Astrocyte of the hippocampus (primary cell): ENCODE measurements around the gene CDH4.

Experiments used
- DNase-seq: peaks from one replicate; pipeline ENCODE4 v3.0.0; 2011; ENCODE audit warnings: low read depth, low spot score

Gene CDH4

DNA sequence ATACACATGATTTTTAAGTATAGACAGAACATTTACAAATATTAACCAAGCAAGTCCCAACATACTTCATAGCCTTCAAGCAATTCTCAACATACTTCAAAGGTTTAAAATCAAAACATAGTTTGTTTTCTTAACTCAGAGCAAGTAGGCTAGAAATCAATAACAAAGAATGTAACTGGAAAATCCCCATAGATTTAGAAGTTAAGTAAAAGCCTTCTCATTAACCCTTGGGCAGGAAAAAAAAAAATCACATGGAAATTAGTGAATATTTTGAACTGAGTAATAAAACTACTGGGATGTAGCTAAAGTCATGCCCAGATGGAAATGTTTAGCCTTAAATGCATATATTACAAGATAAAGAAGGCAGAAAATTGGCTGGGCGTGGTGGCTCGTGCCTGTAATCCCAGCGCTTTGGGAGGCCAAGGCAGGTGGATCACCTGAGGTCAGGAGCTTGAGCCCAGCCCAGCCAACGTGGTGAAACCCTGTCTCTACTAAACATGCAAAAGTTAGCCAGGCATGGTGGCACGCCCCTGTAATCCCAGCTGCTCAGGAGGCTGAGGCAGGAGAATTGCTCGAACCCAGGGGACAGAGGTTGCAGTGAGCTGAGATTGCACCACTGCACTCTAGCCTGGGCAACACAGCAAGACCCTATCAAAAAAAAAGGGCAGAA lies 497.5 kb downstream of the CDH4 start:
- peak; percentile 39 for DNase-seq

DNA sequence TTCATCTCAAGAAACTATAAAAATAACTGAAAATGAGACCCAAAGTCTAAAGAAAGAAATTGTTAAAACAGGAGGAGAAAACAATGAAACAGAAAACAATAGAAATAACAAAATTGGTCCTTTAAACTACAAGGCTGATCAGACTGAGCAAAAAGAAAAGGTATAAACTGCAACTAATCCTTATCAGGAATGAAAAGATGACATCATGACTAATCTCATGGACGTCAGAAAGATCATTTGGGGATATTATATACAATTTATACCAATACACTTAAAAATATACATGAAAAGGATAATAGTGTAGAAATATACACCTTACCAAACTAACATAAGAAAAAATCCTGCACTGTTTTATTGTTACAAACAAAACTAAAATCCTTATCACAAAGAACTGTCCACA lies 498.0 kb downstream of the CDH4 start:
- DNase-seq, result no peak

DNA sequence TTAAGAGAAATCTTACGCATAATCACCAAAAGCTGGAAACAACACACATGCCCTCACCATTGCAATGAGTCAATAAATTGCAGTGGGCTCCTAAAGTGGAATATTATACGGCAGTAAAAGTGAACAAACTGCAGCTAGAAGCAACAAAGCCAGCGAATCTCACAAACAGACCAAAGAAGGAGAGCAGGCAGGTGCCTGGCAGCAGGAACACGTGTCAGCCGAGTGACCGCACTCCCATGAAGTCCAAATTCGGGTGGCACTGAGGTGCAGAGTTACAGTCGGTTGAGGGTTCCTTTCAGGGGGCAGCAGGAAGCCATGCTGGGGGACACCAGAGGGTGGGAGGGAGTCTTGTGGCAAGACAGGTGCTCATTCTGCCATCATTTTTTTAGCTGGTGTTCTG lies 500.5 kb downstream of the CDH4 start:
- DNase-seq, result no peak

DNA sequence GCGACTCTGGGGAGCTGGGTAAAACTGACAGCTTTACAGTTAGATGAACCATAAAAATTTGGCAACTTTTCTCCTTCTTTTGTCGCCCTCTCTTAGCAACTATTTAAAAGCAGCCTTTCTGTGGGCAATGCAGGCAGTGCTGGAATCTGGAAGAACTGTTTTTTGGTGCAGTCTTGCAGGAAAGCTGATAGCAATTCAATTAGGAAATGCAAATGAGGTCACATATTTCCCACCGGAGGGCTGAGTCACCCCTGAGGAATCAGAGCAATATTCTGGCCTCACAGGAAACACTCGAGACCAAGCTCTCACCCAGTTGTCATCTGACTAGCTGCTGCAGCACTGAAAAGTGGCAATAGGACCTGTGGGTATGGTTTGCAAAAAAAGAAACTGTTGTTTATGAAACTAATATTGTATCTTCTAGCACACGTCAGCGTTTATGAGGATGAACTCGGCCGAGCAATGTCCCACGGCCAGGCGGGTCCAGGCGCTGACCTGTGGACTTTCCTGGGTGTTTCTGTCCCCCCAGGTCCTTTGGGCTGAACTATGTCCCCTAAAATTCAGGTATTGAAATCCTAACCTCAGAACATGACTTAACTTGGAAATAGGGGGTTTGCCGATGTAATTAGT lies 501.4 kb downstream of the CDH4 start:
- DNase-seq, result peak; percentile 96

DNA sequence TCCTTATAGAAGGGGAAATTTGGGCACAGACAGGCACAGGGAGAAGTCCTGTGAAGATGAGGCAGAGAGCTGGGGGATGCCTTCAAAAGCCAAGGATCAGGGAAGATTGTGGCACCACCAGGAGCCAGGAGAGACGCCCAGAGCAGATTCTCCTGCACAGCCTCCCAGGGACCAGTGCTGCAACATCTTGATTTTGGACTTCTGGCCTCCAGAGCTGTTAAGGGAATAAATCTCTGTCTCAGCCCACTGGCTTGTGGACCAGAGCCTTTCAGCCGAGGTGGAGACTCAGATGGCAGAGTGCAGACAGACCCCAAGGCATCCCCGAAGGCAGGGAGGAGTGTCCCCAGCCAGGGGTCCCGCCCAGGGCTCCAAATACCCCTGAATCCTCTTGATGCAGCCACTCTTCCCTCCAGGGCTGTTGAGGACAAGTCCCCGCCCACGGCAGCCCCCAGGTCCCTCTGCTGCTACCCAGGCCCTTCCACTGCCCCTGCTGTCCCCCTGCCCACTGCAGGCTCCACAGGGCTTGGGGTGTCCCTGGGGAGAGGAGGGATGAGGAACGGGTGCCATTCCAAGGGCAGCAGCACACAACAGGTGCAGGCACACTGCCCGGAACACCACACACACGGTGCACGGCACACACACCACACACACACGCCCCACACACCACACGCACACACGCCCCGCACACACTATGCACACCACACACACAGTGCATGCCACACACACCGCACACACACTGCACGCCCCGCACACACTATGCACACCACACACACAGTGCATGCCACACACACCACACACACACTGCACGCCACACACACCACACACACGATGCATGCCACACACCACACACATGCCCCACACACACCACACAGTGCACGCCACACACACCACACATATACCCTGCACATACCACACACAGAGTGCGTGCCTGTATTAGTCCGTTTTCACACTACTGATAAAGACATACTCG lies 502.2 kb downstream of the CDH4 start:
- DNase-seq, result no peak

DNA sequence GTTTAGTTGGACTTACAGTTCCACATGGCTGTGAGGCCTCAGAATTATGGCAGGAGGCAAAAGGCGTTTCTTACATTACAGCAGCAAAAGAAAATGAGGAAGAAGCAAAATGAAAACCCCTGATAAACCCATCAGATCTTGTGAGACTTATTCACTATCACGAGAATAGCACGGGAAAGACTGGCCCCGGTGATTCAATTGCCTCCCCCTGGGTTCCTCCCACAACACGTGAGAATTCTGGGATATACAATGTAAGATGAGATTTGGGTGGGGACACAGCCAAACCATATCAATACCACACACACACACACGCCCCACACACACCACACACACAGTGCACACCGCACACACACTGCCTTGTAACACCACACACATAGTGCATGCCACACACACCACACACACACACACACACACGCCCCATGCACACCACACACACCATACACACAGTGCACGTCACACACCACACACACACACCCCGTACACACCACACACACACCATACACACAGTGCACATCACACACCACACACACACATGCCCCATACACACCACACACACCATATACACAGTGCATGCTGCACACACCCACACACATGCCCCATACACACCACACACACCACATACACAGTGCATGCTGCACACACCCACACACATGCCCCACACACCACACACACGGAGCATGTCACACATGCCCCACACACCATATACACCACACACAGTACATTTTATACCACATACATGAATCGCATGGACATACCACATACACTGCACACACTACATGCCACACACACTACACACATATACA lies 503.1 kb downstream of the CDH4 start:
- no peak for DNase-seq

DNA sequence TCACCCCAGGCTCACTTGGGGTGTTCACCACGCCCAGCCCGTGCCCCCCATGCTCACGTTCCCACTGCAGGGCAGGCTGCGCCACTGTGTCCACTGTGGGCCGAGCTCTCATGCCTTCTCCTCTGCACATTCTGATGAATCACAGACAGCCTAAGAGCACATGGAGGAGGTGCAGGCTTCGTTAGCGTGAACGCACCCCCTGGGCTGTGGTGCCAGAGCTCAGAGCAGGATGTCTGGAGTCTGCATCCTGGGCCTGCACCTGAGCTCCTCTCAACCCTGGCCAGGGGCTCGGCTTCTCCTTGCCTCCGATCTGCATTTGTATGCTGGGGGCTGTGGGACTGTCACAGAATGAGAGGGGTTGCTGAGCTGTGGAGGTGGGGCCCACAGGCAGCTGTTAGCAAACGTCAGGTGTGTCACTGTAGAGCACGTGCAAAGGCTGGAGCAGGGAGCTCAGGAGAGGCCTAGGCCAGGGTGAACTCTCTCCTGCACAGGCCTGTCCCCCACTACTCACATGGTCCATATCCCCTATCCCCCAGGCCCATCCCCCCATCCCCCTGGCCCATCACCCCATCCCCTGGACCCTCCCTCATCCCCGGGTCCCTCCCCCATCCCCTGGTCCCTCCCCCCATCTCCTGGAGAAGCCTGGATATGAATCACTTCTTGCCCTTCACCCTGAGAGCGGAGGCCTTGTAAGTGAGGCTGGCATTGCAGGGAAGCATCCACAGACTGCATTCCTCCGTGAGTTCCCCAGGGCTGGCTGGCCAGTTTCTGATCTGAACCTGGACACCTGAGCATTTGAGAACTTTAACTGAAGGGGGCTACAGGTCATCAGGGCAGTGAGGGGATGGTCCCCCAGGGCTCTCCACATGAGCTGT lies 504.1 kb downstream of the CDH4 start:
- peak; percentile 46 for DNase-seq

DNA sequence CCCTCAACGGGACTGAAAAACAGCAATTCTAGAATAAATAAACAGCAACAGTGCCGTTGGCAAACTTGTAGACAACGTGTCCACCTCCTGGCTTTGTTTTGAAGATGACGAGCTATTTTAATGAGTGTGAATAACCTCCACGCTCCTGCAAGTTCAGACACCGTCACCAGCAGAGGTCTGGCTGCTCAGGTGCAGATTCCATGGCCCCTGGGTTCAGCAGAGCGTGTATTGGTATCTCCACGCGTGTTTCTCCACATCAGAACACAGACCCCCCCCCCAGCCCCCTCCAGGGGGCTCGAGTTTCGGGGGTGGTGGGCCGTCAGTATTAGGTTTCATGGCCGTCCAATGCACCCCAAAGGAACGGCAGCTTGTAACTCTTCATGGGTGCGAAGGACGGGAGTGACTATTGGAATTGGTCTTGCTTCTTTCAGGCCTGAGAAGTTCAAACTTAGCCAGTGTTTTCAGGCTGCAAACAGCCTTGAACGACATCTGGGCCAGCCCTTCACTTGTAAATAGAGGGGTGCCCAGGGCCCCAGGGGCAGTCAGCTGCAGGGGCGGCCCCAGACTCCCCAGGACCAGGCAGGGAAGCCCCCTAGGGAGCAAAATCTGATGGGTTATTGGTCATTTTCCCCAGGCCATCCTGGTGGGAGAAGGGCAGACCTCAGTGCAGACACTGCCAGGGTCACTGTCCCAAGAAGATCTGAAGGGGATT lies 505.1 kb downstream of the CDH4 start:
- no peak for DNase-seq

DNA sequence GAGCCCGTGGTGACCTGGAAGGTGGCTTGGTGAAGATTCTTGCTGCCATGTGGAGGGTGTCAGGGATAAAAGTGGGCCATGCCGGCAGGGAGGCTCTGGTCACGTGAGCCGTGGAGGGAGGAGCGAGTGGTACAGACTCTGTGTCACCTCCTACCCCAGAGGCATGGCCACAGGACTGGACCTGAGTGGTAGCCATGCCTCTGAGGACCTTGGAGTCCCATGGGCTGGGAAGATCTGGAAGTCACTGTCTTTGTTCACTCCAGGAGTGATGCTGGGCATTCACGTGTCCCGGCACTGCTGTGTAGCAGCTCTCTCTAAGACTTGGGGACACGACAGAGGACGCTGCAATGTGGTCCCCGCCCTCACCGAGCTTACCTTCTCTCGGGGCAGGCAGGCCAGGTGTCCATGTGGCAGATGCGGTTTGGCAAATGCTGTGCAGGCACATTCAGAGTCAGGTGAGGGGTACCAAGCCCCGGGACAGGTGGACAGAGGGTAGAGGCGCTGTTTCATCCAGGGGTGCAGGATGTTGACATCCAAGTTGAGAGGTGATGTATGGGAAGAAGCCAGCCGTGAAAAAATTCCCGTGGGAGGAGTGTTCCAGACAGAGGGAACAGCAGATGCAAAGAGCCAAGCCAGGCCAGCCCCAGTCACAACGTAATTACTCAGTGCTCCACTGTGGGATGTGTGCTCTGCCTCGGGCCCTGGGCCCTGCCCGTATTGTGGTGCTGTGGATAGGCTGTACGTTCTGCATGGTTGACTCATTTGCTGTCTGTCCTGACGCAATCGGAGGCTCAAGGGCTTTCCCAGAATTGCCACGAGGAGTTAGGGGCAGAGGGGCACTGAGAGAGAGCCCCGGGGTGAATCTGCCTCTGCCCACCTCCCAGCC lies 505.9 kb downstream of the CDH4 start:
- peak; percentile 69 for DNase-seq

DNA sequence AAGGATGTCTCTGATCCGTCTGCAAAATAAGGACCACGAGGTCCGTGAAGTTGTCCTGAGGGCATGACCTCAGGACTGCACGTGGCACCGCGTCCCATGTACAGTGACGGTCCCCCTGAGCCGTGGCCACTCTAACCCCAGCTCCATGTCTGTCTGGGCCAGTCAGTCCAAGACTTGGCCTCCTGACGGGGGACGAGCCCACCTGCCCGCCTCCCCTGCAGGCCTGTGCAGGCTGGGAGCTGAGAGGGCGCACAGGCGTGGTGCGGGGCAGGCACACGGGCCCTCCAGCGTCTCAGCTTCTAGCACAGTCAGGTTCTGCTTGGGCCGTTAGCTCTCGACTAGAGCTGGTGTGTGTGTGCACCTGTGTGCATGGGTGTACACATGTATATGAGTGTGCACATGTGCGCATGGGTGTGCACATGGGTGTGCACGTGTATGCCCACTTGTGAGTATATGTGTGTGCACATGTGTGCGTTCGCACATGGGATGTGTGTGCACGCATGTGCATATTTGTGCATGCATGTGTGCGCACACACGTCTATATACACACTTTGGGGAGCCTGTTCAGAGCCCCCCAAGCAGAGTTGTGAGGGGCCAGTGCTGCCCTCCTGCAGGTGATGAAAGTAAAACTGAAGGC lies 506.6 kb downstream of the CDH4 start:
- DNase-seq, result no peak

DNA sequence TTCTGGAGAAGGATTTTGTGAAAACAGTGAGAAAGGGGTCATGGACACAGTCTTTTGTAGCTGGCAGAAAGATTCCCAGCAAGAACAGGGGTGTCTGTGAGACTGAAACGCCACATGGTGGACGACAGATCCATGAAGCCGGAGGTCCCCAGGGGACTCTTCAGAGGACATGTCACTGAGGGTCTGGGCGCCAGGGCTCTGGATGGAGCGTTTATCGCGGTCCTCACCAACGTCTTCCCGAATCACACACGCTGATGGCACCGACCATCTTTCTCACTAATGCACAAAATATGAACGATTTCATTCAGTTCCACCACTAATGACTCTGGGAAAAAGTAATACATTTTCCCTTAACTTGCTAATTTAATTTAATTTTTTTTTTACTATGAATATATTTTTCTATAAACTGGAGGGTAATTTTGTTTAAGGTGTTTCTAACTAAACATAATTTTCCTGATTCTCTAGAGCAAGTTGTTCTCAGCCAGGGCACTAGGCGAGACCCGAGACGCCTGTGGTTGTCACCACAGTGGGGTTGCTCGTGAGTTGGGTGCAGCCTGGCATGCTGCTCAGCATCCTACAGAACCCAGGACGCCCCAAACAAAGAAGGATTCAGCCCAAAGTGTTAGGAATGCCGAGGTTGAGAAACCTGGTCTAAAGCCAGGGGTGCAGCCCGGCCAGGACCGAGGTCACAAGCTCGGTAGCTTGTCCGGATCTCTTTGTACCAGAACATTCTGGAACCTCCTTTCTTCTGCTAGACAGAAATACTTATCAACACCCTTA lies 507.4 kb downstream of the CDH4 start:
- DNase-seq, result no peak

DNA sequence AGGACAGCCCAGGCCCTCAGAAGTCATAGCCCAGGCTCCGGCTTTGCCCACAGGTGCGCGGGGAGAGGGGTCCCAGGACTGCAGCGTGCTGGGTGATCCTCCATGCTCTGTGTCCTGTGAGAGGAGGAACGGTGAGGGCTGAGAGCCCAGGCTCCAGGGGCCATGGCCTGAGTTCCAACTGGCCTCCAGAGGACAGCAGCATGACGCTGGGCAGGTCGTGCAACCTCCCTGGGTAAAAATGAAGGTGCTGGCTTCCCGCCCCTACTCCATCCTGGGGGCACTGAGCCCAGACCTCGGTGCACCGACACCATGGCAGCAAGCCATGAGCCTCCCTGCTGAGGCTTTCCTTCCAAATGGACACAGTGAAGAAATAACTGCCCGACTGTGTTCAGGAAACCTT lies 508.3 kb downstream of the CDH4 start:
- peak; percentile 29 for DNase-seq

DNA sequence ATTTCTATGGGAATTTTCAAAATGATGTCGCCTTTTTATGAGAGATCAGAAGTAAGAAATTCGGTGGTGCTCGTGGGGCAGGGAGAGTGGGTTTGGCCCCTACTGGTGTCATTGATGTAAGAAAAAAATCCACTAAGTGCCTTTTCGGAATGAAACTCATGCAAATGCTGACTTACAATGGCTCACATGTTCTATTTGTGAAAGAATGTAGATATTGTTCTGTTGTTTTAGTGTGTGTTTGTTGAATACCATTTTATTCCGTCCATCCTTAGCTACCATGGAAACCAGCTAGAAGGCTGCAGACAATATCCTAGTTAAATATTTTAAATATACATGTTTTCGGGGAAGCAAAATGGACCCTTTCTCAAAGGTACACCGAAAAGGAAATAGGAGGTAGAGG lies 508.7 kb downstream of the CDH4 start:
- no peak for DNase-seq

DNA sequence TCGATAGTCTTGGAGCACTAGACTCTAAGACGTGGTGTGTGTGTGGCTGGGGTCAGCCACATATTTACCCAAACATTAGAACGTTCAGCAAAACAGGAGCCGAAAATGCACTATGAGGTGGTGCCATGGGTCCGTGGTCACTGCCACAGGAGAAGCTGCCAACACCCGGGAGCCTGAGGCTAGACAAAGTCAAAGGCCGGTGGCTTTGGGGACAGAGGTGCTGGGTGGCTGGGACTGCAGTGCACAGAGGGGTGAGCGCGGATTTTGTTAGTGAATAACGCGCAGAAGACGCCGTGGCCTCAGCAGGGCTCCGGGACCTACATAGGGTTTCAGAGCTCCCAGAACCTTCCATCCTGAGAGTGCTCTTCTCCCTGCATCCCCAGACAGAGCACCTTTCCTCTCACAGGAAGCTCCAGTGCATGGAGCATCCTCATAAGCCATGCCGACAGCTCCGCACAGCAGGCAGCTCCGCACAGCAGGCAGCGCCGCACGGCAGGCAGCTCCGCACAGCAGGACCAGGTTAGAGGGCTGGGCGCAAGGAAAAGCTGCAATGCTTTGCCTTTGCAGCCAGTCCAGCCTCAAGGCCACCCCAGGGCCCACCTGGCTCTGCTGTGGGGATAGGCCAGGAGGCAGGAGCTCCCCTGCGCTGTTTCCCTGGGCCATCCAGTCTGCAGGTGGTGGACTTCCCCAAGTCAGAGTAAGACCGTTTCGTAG lies 509.5 kb downstream of the CDH4 start:
- no peak for DNase-seq

DNA sequence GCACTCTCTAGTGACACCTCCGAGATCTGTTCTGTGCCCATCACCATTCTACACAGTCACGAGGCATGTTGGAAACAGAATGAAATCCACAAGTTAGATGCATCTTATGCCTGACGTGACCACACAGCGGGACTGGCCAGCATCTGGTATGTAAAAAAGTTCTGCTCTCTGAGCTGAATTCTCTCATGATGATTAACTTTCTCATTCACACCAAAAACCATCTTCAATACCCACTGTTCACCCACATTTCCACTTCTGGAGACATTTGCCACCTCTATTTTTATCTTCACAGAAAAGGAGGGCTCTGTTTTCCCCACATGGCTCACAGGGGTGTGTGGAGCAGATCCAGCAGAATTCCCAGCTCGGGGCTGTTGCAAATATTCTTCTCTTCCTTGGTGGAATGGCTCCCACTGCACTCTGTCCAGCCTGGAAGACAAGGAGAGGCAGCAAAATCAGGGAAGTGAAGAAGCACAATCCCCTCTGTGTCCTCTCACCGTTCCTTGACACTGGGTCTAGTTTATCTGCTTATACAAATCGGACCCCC lies 510.2 kb downstream of the CDH4 start:
- DNase-seq, result no peak

DNA sequence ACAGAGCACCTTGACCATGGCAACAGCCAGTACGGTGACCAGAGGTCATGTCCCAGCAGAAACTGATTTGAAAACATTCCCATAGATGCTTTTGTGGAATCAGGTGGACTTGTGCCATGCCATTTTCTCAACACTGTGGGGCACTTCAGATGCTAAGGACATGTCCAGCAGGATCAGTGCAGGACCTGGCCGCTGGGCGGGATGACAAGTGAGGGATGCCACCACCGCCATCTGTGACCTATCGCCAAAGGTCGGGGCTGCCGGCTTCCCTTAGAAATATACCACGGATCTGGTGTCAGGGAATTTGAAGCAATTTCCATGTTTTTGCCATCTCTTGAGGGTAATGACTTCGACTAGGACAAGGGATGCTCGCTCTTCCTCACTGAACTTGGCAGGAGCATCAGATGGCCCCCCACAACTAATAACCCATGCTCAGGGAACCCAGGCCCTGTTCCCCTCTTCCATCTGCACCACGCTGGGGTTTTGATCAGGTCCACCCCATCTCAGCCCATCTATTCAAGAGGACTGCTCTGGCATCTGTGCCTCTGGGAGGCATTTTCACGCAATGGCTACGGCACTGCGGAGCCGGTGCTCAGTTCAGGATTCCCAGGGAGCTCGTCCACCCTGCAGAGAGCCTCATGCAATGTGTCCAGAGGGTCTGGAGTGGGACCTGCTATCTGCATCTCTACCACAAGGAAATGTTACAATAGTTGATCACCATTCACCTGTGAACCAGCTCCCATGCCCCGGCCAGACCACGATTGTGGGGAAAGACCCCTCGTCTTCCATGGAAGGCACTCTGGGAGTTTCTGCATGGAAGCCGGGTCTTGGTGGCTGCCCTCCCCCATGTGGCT lies 511.1 kb downstream of the CDH4 start:
- DNase-seq, result no peak
